GM12801 (cell line): Measurements from ENCODE around the gene GOLGA7B.

ENCODE experiments used
- CTCF ChIP-seq: IDR thresholded peaks from one replicate; pipeline ENCODE4 v1.5.1; 2011; ENCODE audit warnings: control low read depth; ENCODE audit not compliant: insufficient read length; ENCODE audit errors: extremely low read depth

GOLGA7B gene

GRCh38 chr10:97822261-97822687, 27.4 kb upstream of the GOLGA7B start:
- TF ChIP-seq CTCF = no peak

- no peak for TF ChIP-seq CTCF
These were observed 25.9 kb upstream of the GOLGA7B start for GRCh38 chr10:97823734-97824133.

- TF ChIP-seq CTCF = no peak
These were observed 24.5 kb upstream of the GOLGA7B start for GRCh38 chr10:97825020-97825760.

GRCh38 chr10:97826892-97827291, 22.8 kb upstream of the GOLGA7B start:
- TF ChIP-seq CTCF = no peak

- TF ChIP-seq CTCF = no peak
These were observed 21.8 kb upstream of the GOLGA7B start for GRCh38 chr10:97827702-97828291.

GRCh38 chr10:97828721-97829120, 20.9 kb upstream of the GOLGA7B start:
- TF ChIP-seq CTCF = no peak

GRCh38 chr10:97830064-97830463, 19.6 kb upstream of the GOLGA7B start:
- TF ChIP-seq CTCF = no peak
